Endothelial cell of umbilical vein (primary cell): ENCODE results near the gene SLFN13. TPM values are rescaled to one million over a fixed set of nuclear protein-coding genes. Genes with fewer than 3 reads are reported as not detected.

ENCODE experiments used
- BruUV-seq: library from RNA; stranded (reverse); fragments of 400-500 nt; replicated peaks from 2 replicates; lab custom pipeline; 2021; lab: Mats Ljungman, UMichigan
- CTCF ChIA-PET: fragments of 300-600, 350-600 bp; sonication (Branson Sonifier 250); formaldehyde crosslinking; loops from one replicate; lab custom pipeline; 2021; ENCODE audit warnings: antibody characterized with exemption, inconsistent platforms; lab: Charles Lee
- POLR2A ChIA-PET: fragments of 300-600, 350-600 bp; sonication (Branson Sonifier 250); formaldehyde crosslinking; loops from one replicate; lab custom pipeline; 2021; ENCODE audit warnings: antibody characterized with exemption, inconsistent platforms; lab: Charles Lee
- DNase-seq: peaks from one replicate; pipeline ENCODE4 v3.0.0-alpha.2; 2011; ENCODE audit warnings: low read depth, low spot score
- FAIRE-seq: peaks from 2 replicates; lab custom pipeline; 2011; peaks lifted over from hg19 to GRCh38; lab: Jason Lieb, UNC
- H2AFZ ChIP-seq: 2 replicates; pipeline ENCODE4 v1.6.0; 2012; ENCODE audit warnings: low read depth, low read length, control low read depth, inconsistent platforms
- H3K27ac ChIP-seq: 2 replicates; pipeline ENCODE4 v1.5.1; 2011; ENCODE audit warnings: low read depth, mild to moderate bottlenecking, control low read depth, low read length, moderate library complexity; ENCODE audit not compliant: insufficient read depth
- H3K27me3 ChIP-seq, 2 experiments: 2 replicates each; pipeline versions ENCODE4 v1.6.0 to v1.6.1; 2011; ENCODE audit warnings: low read length in 2 of 2, mixed read lengths in 1 of 2; ENCODE audit not compliant: control insufficient read depth in 2 of 2, insufficient read depth in 2 of 2
- H3K36me3 ChIP-seq, 2 experiments: 2 replicates in 1 of 2; 3 replicates in 1 of 2; pipeline ENCODE4 v1.5.1; 2011; ENCODE audit warnings: low read length in 2 of 2, mild to moderate bottlenecking in 1 of 2, moderate library complexity in 1 of 2; ENCODE audit not compliant: control insufficient read depth in 2 of 2, insufficient read depth in 2 of 2; ENCODE audit errors: extremely low read depth in 1 of 2
- H3K4me1 ChIP-seq: 3 replicates; pipeline ENCODE4 v1.5.1; 2011; ENCODE audit warnings: mild to moderate bottlenecking, low read length; ENCODE audit not compliant: control insufficient read depth, insufficient read depth; ENCODE audit errors: extremely low read depth
- H3K4me2 ChIP-seq: 2 replicates; pipeline ENCODE4 v1.6.1; 2011; ENCODE audit warnings: low read length, control low read depth, mixed read lengths; ENCODE audit not compliant: insufficient read depth
- H3K4me3 ChIP-seq, 3 experiments: fragments of 200-600 bp in 1 of 3; sonication (generic), shearing (Covaris generic) in 1 of 3; replicated peaks in 1 of 3; 2 replicates each; pipeline ENCODE4 v1.5.1; 2011 to 2016; ENCODE audit warnings: control low read depth in 3 of 3, low read length in 3 of 3, mild to moderate bottlenecking in 2 of 3, inconsistent platforms in 1 of 3, low read depth in 1 of 3, moderate library complexity in 1 of 3; ENCODE audit not compliant: insufficient read depth in 1 of 3
- H3K79me2 ChIP-seq: 2 replicates; pipeline ENCODE4 v1.6.0; 2012; ENCODE audit warnings: low read length, inconsistent platforms; ENCODE audit not compliant: control insufficient read depth, insufficient read depth
- H3K9ac ChIP-seq: replicated peaks from 2 replicates; pipeline ENCODE3; 2011; ENCODE audit warnings: low read length, control low read depth; ENCODE audit not compliant: insufficient read depth; ENCODE audit errors: extremely low read depth
- H3K9me1 ChIP-seq: replicated peaks from 3 replicates; pipeline ENCODE4 v1.6.0; 2011; ENCODE audit warnings: mild to moderate bottlenecking, low read length; ENCODE audit not compliant: control insufficient read depth, insufficient read depth; ENCODE audit errors: extremely low read depth
- H3K9me3 ChIP-seq: replicated peaks from 2 replicates; pipeline ENCODE4 v1.5.1; 2012; ENCODE audit warnings: low read length, inconsistent platforms; ENCODE audit not compliant: control insufficient read depth, insufficient read depth
- H4K20me1 ChIP-seq: replicated peaks from 2 replicates; pipeline ENCODE3; 2011; ENCODE audit warnings: mild to moderate bottlenecking, low read length; ENCODE audit not compliant: control insufficient read depth, insufficient read depth; ENCODE audit errors: extremely low read depth
- EZH2 ChIP-seq: IDR thresholded peaks from 2 replicates; pipeline ENCODE4 v1.6.1; 2012; ENCODE audit warnings: borderline replicate concordance, low read depth, mild to moderate bottlenecking, moderate library complexity, low read length, inconsistent platforms; ENCODE audit not compliant: severe bottlenecking
- POLR2AphosphoS5 ChIP-seq: IDR thresholded peaks from 2 replicates; pipeline ENCODE4 v1.6.1; 2012; ENCODE audit warnings: low read depth, mild to moderate bottlenecking, control low read depth, low read length, moderate library complexity; ENCODE audit not compliant: insufficient read depth
- dilution Hi-C: fragments of 300-500 bp; cut with MboI; formaldehyde crosslinking; loops from one replicate; pipeline ENCODE4 v1.15.0; 2019; ENCODE audit warnings: low sequenced_read_pairs; ENCODE audit not compliant: extremely low pct_ligation_motif_present
- intact Hi-C: fragments of 100-400 bp; cut with micrococcal nuclease; formaldehyde crosslinking; loops from one replicate; pipeline ENCODE4 v1.10.0; 2022
- polyA plus RNA-seq, 4 experiments: library from polyadenylated mRNA; depleted of rRNA in 3 of 4; stranded (reverse) in 3 of 4; unstranded in 1 of 4; fragments of >200 nt; gene quantifications; 2 replicates each; pipeline versions ENCODE4 v1.2.1 to v1.2.3, GENCODE V29; 2011 to 2012; ENCODE audit warnings: missing spikeins in 1 of 4
- total RNA-seq: library from RNA; stranded (reverse); gene quantifications from 2 replicates; pipeline ENCODE4 v1.2.3, GENCODE V29; 2021
- TF ChIP-seq, protein P1 (sequence below), 2 donors: IDR thresholded peaks; 1 replicate in 1 of 2; 2 replicates in 1 of 2; pipeline ENCODE4 v1.5.1; 2011; ENCODE audit warnings: low read length in 2 of 2, mild to moderate bottlenecking in 2 of 2, moderate library complexity in 2 of 2, control low read depth in 1 of 2, inconsistent platforms in 1 of 2, low read depth in 1 of 2; ENCODE audit not compliant: insufficient read depth in 1 of 2; ENCODE audit errors: extremely low read depth in 1 of 2

SLFN13 gene
- total and polyA plus RNA-seq, 2 donors (not counting 3 experiments of a cell fraction or from before 2014, with no cell fraction given), result 2.3 to 13.7 TPM

GRCh38 chr17:35449371-35449931 lies 885 bp upstream of the SLFN13 start:
- POLR2A ChIA-PET, result no interaction called here
- H3K9me3 ChIP-seq, result no peaks in the 10 kb centered on the region
- H3K4me3 ChIP-seq, result no peak overlapping the region
- CTCF ChIA-PET, result interaction anchor here (1.3 kb wide), 1 partner anchor 16 kb away, joined by 5 read pairs; no protein-coding TSS in a partner anchor
- H3K4me2 ChIP-seq, result peak overlapping the region; percentile 1
- peaks cover 26 to 37% of the 10 kb centered on the region in 2 experiments for H3K27me3 ChIP-seq
- H3K4me1 ChIP-seq, result peaks cover 6% of the 10 kb centered on the region
- no peaks in the 10 kb centered on the region for H4K20me1 ChIP-seq
- H3K36me3 ChIP-seq, result no peaks in the 10 kb centered on the region
- dilution Hi-C loops (no loop called here), intact Hi-C loops (no loop called here)
- peak overlapping the region; percentile 23 for H2AFZ ChIP-seq
- no peak overlapping the region for H3K9ac ChIP-seq
- DNase-seq, result no peak
- H3K79me2 ChIP-seq, result no peaks in the 10 kb centered on the region
- TF ChIP-seq EZH2 (peak; percentile 71), POLR2AphosphoS5 (no peak)
- no TSS peak for BruUV-seq
- FAIRE-seq, result peak; percentile 63
- H3K9me1 ChIP-seq, result no peaks in the 10 kb centered on the region
- no peak overlapping the region for H3K27ac ChIP-seq

DNA sequence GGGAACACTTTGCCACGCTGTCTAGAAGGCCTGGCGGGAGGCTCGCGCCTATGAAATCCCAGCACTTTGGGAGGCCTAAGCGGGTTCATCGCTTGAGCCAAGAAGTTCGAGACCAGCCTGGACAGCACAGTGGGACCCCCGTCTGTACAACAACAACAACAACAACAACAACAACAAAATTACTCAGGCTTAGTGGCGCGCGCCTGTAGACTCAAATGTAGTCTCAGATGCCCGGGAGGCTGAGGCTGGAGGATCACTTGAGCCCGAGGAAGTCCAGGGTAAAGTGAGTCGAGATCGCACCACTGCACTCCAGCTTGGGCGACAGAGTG lies 297 bp upstream of the SLFN13 start:
- no TSS peak for BruUV-seq
- no peak for DNase-seq
- Histone ChIP-seq H4K20me1 (no peaks in the 10 kb centered on the region), H3K4me3 (peak overlapping the region in 2 of 3 experiments; percentile 53 to 61), H3K36me3 (no peaks in the 10 kb centered on the region), H3K79me2 (no peaks in the 10 kb centered on the region), H3K4me2 (peak overlapping the region; percentile 90), H3K9me3 (no peaks in the 10 kb centered on the region), H3K9ac (no peak overlapping the region), H3K4me1 (peaks cover 6% of the 10 kb centered on the region), H3K27ac (no peak overlapping the region), H3K27me3 (peaks cover 21 to 37% of the 10 kb centered on the region in 2 experiments), H2AFZ (peak overlapping the region; percentile 95), H3K9me1 (no peaks in the 10 kb centered on the region)
- dilution Hi-C loops (no loop called here), intact Hi-C loops (loop anchor here (1.0 kb wide), 1 partner anchor 16 kb away; no protein-coding TSS in a partner anchor)
- FAIRE-seq, result no peak
- ChIA-PET CTCF (interaction anchor here (0.7 to 2.1 kb wide), 3 partner anchors 15 to 85 kb away, joined by 3 to 6 read pairs (median 5); no protein-coding TSS in a partner anchor), POLR2A (interaction anchor here (1.3 to 2.0 kb wide), 2 partner anchors 75 to 206 kb away, joined by 5 to 7 read pairs; partner anchors contain the start of genes SLFN11 and SLFN5)
- TF ChIP-seq, protein P1, sequence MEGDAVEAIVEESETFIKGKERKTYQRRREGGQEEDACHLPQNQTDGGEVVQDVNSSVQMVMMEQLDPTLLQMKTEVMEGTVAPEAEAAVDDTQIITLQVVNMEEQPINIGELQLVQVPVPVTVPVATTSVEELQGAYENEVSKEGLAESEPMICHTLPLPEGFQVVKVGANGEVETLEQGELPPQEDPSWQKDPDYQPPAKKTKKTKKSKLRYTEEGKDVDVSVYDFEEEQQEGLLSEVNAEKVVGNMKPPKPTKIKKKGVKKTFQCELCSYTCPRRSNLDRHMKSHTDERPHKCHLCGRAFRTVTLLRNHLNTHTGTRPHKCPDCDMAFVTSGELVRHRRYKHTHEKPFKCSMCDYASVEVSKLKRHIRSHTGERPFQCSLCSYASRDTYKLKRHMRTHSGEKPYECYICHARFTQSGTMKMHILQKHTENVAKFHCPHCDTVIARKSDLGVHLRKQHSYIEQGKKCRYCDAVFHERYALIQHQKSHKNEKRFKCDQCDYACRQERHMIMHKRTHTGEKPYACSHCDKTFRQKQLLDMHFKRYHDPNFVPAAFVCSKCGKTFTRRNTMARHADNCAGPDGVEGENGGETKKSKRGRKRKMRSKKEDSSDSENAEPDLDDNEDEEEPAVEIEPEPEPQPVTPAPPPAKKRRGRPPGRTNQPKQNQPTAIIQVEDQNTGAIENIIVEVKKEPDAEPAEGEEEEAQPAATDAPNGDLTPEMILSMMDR (IDR thresholded peaks at IDR 0.05; ENCODE audit: extremely low read depth in 1 of 2, insufficient read depth in 1 of 2, low read depth in 1 of 2, low read length in 2 of 2), result no peak
